HEK293 (cell line): ENCODE measurements around the gene SPATA6L.

Source experiments
- INSM2 ChIP-seq: fragments of 450-650 bp; formaldehyde crosslinking; IDR thresholded peaks from 2 replicates; pipeline ENCODE4 v1.5.1; 2016; ENCODE audit warnings: missing biosample characterization, missing genetic modification characterization
- PATZ1 ChIP-seq: fragments of 450-650 bp; formaldehyde crosslinking; IDR thresholded peaks from 2 replicates; pipeline ENCODE4 v1.5.1; 2016; ENCODE audit warnings: missing biosample characterization, missing genetic modification characterization
- PRDM4 ChIP-seq: fragments of 450-650 bp; formaldehyde crosslinking; IDR thresholded peaks from 2 replicates; pipeline ENCODE4 v1.5.1; 2017; ENCODE audit warnings: missing biosample characterization, missing genetic modification characterization
- YY1 ChIP-seq: fragments of 450-650 bp; formaldehyde crosslinking; IDR thresholded peaks from 2 replicates; pipeline ENCODE4 v1.5.1; 2018; ENCODE audit warnings: missing biosample characterization, missing genetic modification characterization
- YY2 ChIP-seq: fragments of 450-650 bp; formaldehyde crosslinking; IDR thresholded peaks from 2 replicates; pipeline ENCODE4 v1.5.1; 2016; ENCODE audit warnings: missing biosample characterization, missing genetic modification characterization
- ZNF248 ChIP-seq: fragments of 450-650 bp; formaldehyde crosslinking; IDR thresholded peaks from 2 replicates; pipeline ENCODE4 v1.5.1; 2017; ENCODE audit warnings: missing biosample characterization, missing genetic modification characterization
- ZNF274 ChIP-seq, 2 experiments: fragments of 200-500 bp in 1 of 2; fragments of 450-650 bp in 1 of 2; sonication (Bioruptor generic) in 1 of 2; formaldehyde crosslinking in 1 of 2; IDR thresholded peaks; 2 replicates each; pipeline versions ENCODE4 v1.5.1 to v1.6.1; 2014 to 2016; ENCODE audit warnings: borderline replicate concordance in 1 of 2, inconsistent platforms in 1 of 2, low read length in 1 of 2, missing biosample characterization in 1 of 2, missing genetic modification characterization in 1 of 2
- ZNF416 ChIP-seq: fragments of 450-650 bp; formaldehyde crosslinking; IDR thresholded peaks from 2 replicates; pipeline ENCODE4 v1.5.1; 2016; ENCODE audit warnings: missing biosample characterization, missing genetic modification characterization
- ZNF501 ChIP-seq: fragments of 450-650 bp; formaldehyde crosslinking; IDR thresholded peaks from 2 replicates; pipeline ENCODE4 v1.5.1; 2016; ENCODE audit warnings: missing biosample characterization, missing genetic modification characterization
- ZNF548 ChIP-seq: fragments of 450-650 bp; formaldehyde crosslinking; IDR thresholded peaks from 2 replicates; pipeline ENCODE4 v1.5.1; 2016; ENCODE audit warnings: missing biosample characterization, missing genetic modification characterization
- ZNF776 ChIP-seq: fragments of 450-650 bp; formaldehyde crosslinking; IDR thresholded peaks from 2 replicates; pipeline ENCODE4 v1.5.0; 2017; ENCODE audit warnings: missing biosample characterization, missing genetic modification characterization, borderline replicate concordance

DNA sequence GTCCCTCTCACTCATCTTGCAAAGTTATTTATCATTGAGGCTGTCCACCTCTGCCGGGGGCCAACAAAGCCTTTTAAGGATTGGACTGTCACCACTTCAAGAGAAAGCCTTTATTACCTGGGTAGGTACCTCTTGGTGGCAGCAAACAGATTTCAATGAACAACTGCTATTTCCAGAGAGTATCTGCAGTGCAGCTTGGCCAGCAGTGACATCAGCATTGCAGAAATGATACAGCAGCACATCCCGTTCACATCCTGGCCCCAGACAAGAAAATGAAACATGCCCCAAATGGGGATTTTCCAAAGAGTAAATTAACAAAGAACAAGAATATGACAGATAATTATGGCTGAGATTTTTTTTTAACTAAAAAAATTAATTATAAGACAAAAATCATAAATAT is 2.3 kb upstream of the SPATA6L start:
- TF ChIP-seq INSM2 (no peak), YY2 (tag by site-specific recombination) (no peak), ZNF776 (tag by site-specific recombination) (no peak), ZNF274 (IDR thresholded peaks at IDR 0.05; ENCODE audit: low read length) (no peak), ZNF274 (tag by site-specific recombination; IDR thresholded peaks at IDR 0.05; ENCODE audit: borderline replicate concordance) (no peak), ZNF548 (tag by site-specific recombination) (no peak), YY1 (no peak), ZNF416 (tag by site-specific recombination) (no peak), ZNF248 (no peak), PATZ1 (tag by site-specific recombination) (no peak), ZNF501 (no peak), PRDM4 (tag by site-specific recombination) (no peak)
